ENCODE measurements around the gene NCKAP5. TPM values are rescaled to one million over a fixed set of nuclear protein-coding genes. Genes with fewer than 3 reads are reported as not detected.
"Not testable (repeated sequence)": the region's sequence is repeated elsewhere in the genome, so short reads cannot be mapped to it uniquely, and the experiment has no call there.

NCKAP5 gene
- total and polyA plus RNA-seq, 9 of the 15 experiments (the other 6 are each of a cell fraction or from before 2014, with no cell fraction given) = not detected

DNA sequence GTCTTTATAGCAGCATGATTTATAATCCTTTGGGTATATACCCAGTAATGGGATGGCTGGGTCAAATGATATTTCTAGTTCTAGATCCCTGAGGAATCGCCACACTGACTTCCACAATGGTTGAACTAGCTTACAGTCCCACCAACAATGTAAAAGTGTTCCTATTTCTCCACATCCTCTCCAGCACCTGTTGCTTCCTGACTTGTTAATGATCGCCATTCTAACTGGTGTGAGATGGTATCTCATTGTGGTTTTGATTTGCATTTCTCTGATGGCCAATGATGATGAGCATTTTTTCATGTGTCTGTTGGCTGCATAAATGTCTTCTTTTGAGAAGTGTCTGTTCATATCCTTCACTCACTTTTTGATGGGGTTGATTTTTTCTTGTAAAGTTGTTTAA lies 868.5 kb downstream of the NCKAP5 start:
- H3K4me2 ChIP-seq (ENCODE audit: insufficient read depth, low read length); H3K9me1 ChIP-seq (ENCODE audit: control insufficient read depth, insufficient read depth, low read length); H3K36me3 ChIP-seq (ENCODE audit: control insufficient read depth, insufficient read depth, low read length); in situ Hi-C loops (cut with MboI); H3K9ac ChIP-seq (ENCODE audit: insufficient read depth in 1 of 2, low read depth in 2 of 2, low read length in 2 of 2); H3K27me3 ChIP-seq (ENCODE audit: control insufficient read depth in 2 of 2, insufficient read depth in 2 of 2, low read length in 2 of 2); FAIRE-seq; H3K4me3 ChIP-seq; H3K9me3 ChIP-seq (replicated peaks; ENCODE audit: control insufficient read depth, insufficient read depth, low read depth, low read length); H4K20me1 ChIP-seq (replicated peaks; ENCODE audit: control insufficient read depth, insufficient read depth, low read length); H2AFZ ChIP-seq (ENCODE audit: low read depth, low read length); H3K4me1 ChIP-seq (replicated peaks in 1 of 2; ENCODE audit: control insufficient read depth in 2 of 2, insufficient read depth in 2 of 2, low read length in 2 of 2); intact Hi-C loops (cut with micrococcal nuclease); DNase-seq (ENCODE audit: extremely low read depth in 1 of 4, low spot score in 3 of 4); POLR2A ChIA-PET; H3K79me2 ChIP-seq (ENCODE audit: control insufficient read depth, insufficient read depth, low read length); BruUV-seq (replicated peaks); H3K27ac ChIP-seq (ENCODE audit: extremely low read depth, low read depth, low read length); CTCF ChIA-PET (ENCODE audit: low intra/inter-chr PET ratio); ATAC-seq: not testable (repeated sequence)
- WGBS (ENCODE audit: insufficient coverage, low coverage, missing lambda C conversion rate) = 0% methylated on average over 1 of the region's 2 CpGs

GRCh38 chr2:132698347-132698746 lies 869.9 kb downstream of the NCKAP5 start:
- H4K20me1 ChIP-seq (replicated peaks; ENCODE audit: control insufficient read depth, insufficient read depth, low read length); H3K79me2 ChIP-seq (ENCODE audit: control insufficient read depth, insufficient read depth, low read length); H3K9ac ChIP-seq (ENCODE audit: insufficient read depth in 1 of 2, low read depth in 2 of 2, low read length in 2 of 2); FAIRE-seq; H3K9me3 ChIP-seq (replicated peaks; ENCODE audit: control insufficient read depth, insufficient read depth, low read depth, low read length); H3K4me2 ChIP-seq (ENCODE audit: insufficient read depth, low read length); ATAC-seq; H3K27me3 ChIP-seq (ENCODE audit: control insufficient read depth in 2 of 2, insufficient read depth in 2 of 2, low read length in 2 of 2); H3K9me1 ChIP-seq (ENCODE audit: control insufficient read depth, insufficient read depth, low read length); intact Hi-C loops (cut with micrococcal nuclease); in situ Hi-C loops (cut with MboI); H2AFZ ChIP-seq (ENCODE audit: low read depth, low read length); H3K36me3 ChIP-seq (ENCODE audit: control insufficient read depth, insufficient read depth, low read length); H3K27ac ChIP-seq (ENCODE audit: extremely low read depth, low read depth, low read length); H3K4me1 ChIP-seq (replicated peaks in 1 of 2; ENCODE audit: control insufficient read depth in 2 of 2, insufficient read depth in 2 of 2, low read length in 2 of 2); DNase-seq (ENCODE audit: extremely low read depth in 1 of 4, low spot score in 3 of 4); H3K4me3 ChIP-seq; CTCF ChIA-PET (ENCODE audit: low intra/inter-chr PET ratio); BruUV-seq (replicated peaks): not testable (repeated sequence)
- 2% methylated on average over 3 of the region's 3 CpGs for WGBS (ENCODE audit: insufficient coverage, low coverage, missing lambda C conversion rate)
- POLR2A ChIA-PET = interaction anchor here (0.6 kb wide), 1 partner anchor 1660 kb away, joined by 4 read pairs; no protein-coding TSS in a partner anchor

Data from K562 (cell line).